Spleen (tissue), 11 donors: Measurements from ENCODE around the gene LDB1. TPM values are rescaled to one million over a fixed set of nuclear protein-coding genes. Genes with fewer than 3 reads are reported as not detected.

Experiments used
- DNase-seq: peaks from one replicate; pipeline ENCODE4 v3.0.0-alpha.2; 2020
- H3K27ac ChIP-seq, 8 donors: fragments of 200-600 bp; sonication (generic) in 7 of 8; 1 replicate in 4 of 8; 2 replicates in 4 of 8; pipeline versions ENCODE4 v1.5.0 to v1.8.0; 2016 to 2021; ENCODE audit warnings: inconsistent platforms in 4 of 8, mild to moderate bottlenecking in 4 of 8, moderate library complexity in 1 of 8
- H3K27me3 ChIP-seq, 7 donors: fragments of 200-600 bp; sonication (generic) in 6 of 7; replicated peaks in 1 of 7; 1 replicate in 4 of 7; 2 replicates in 3 of 7; pipeline versions ENCODE4 v1.5.0 to v1.8.0; 2016 to 2021; ENCODE audit warnings: inconsistent platforms in 3 of 7, mild to moderate bottlenecking in 1 of 7
- H3K36me3 ChIP-seq, 6 donors: fragments of 200-600 bp; sonication (generic) in 5 of 6; 1 replicate in 4 of 6; 2 replicates in 2 of 6; pipeline versions ENCODE4 v1.5.0 to v1.8.0; 2016 to 2021; ENCODE audit warnings: inconsistent platforms in 2 of 6
- H3K4me1 ChIP-seq, 6 donors: fragments of 200-600 bp; sonication (generic) in 5 of 6; 1 replicate in 3 of 6; 2 replicates in 3 of 6; pipeline versions ENCODE4 v1.5.0 to v1.8.0; 2016 to 2021; ENCODE audit warnings: inconsistent platforms in 3 of 6
- H3K4me3 ChIP-seq, 8 donors: fragments of 200-600 bp; sonication (generic) in 7 of 8; 1 replicate in 4 of 8; 2 replicates in 4 of 8; pipeline versions ENCODE4 v1.5.0 to v1.8.0; 2016 to 2021; ENCODE audit warnings: inconsistent platforms in 4 of 8, mild to moderate bottlenecking in 4 of 8, moderate library complexity in 2 of 8
- H3K9me3 ChIP-seq, 8 donors: fragments of 200-600 bp; sonication (generic) in 7 of 8; 1 replicate in 4 of 8; 2 replicates in 4 of 8; pipeline versions ENCODE4 v1.5.0 to v1.8.0; 2016 to 2021; ENCODE audit warnings: inconsistent platforms in 4 of 8
- POLR2A ChIP-seq, 3 donors: fragments of 450-650 bp; IDR thresholded peaks; one replicate each; pipeline ENCODE4 v1.5.1; 2017; ENCODE audit warnings: antibody characterized with exemption in 3 of 3, mild to moderate bottlenecking in 1 of 3
- POLR2AphosphoS5 ChIP-seq, 3 donors: sonication (generic); formaldehyde crosslinking; IDR thresholded peaks; one replicate each; pipeline ENCODE4 v1.5.1; 2017; ENCODE audit warnings: antibody characterized with exemption in 3 of 3
- WGBS, 5 donors: extraction: QIAGEN DNeasy Blood & Tissue Kit in 3 of 5; methylation state at CpG; one replicate each; pipeline versions ENCODE4 v1.1.5 to v1.1.7; 2013 to 2018; 5-methylcytosine and 5-hydroxymethylcytosine counted together
- intact Hi-C: fragments of 100-400 bp; cut with DNase I; formaldehyde crosslinking; loops from one replicate; pipeline ENCODE4 v1.15.0; 2023; ENCODE audit warnings: low total_unique reads
- polyA plus RNA-seq, 3 donors: library from polyadenylated mRNA; stranded (reverse); fragments of 200-250 nt; gene quantifications; one replicate each; pipeline ENCODE4 v1.2.1, GENCODE V29; 2013
- total RNA-seq, 7 donors: library from RNA; depleted of rRNA in 3 of 7; stranded (reverse); fragments of >200 nt in 3 of 7; fragmentation: NEBNext Ultra II Directional in 4 of 7; extraction: Animal tissue kit (Norgen Biotek cat#: 25700) in 4 of 7; gene quantifications; one replicate each; pipeline versions ENCODE4 v1.1.0 to v1.2.1, GENCODE V29; 2016 to 2021
- TF ChIP-seq, protein P1 (sequence below), 11 experiments: fragments of 200-600 bp in 7 of 11; fragments of 450-650 bp in 4 of 11; sonication (generic) in 4 of 11; IDR thresholded peaks in 8 of 11; conservative IDR thresholded peaks in 3 of 11; 1 replicate in 7 of 11; 2 replicates in 4 of 11; pipeline versions ENCODE4 v1.4.0 to v1.8.0; 2016 to 2021; ENCODE audit warnings: antibody characterized with exemption in 11 of 11, inconsistent platforms in 4 of 11, mild to moderate bottlenecking in 1 of 11
- donor health status: healthy with polysubstance abuse.
- donor health status: DM: no; HTN: no; CAD: no; lungs with moderate emphysema.
- donor health status: DM: no; HTN: no; CAD: no.
- donor health status: Bipolar disorder and iron deficiency.
- donor health status: healthy.
- donor health status: DM: no; HTN: no; CAD: no.
- donor health status: DM: yes; HTN: yes; CAD: no.

The LDB1 gene
- total and polyA plus RNA-seq, 10 donors, result 22.5 to 89.9 (median 65.1) TPM

DNA sequence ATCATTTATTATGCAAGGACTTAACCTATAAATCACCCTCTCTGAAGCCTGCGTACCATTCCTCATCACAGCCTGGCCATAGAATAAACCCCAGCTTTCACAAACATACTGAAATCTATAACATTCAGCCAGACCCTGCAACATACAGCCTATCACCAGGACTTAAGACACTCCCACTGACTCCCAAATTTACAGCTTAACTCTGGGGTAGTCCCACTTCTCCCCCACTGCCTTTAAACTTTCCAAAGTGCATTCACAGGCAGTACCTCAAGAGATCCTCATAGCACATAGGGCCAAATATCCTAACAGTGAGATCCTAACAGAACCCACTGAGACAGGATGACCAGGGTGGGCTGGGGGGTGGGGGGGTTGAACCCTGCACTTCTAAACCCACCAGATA, 3.5 kb downstream of the LDB1 start:
- peaks cover 0 to 3% (median 1%) of the 10 kb centered on the region in 6 donors for H3K36me3 ChIP-seq
- peak overlapping the region in 2 of 8 donors; percentile 89 to 97 for H3K4me3 ChIP-seq
- peaks cover 55 to 91% (median 81%) of the 10 kb centered on the region in 6 donors for H3K4me1 ChIP-seq
- DNase-seq, result no peak
- TF ChIP-seq POLR2A (IDR thresholded peaks at IDR 0.05), result no peak
- 77 to 88% (median 82%) methylated on average over 1 of the region's 1 CpG for WGBS, 5 donors
- H3K27me3 ChIP-seq, result no peaks in the 10 kb centered on the region
- intact Hi-C loops, result loop anchor here (10.0 kb wide), 1 partner anchor 52 kb away; the partner anchor contains the start of gene HPS6
- H3K27ac ChIP-seq, result peak overlapping the region; percentile 92 to 99 (median 96)
- H3K9me3 ChIP-seq, result no peaks in the 10 kb centered on the region

DNA sequence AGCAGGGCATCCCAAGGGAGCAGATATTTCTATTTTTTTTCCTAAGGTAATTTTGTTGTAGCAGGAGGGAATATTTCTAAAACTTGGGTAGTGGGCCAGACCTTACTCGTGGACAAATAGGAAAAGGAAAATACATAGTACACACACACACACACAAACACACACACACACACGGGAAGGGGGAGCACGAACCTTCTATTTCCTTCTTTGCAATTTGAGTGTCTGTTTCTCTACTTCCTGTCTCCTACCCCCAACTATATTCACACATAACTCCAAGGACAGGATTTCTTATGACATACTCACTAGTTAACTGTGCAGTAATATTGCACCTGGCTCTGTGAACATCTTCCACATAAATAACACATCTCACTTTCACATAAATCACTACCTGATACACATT, 4.4 kb downstream of the LDB1 start:
- peak overlapping the region; percentile 55 to 99 (median 96) for H3K27ac ChIP-seq
- intact Hi-C loops, result loop anchor here (10.0 kb wide), 1 partner anchor 51 kb away; the partner anchor contains the start of gene HPS6
- H3K27me3 ChIP-seq, result no peaks in the 10 kb centered on the region
- H3K9me3 ChIP-seq, result no peaks in the 10 kb centered on the region
- no peak for DNase-seq
- H3K4me1 ChIP-seq, result peaks cover 55 to 88% (median 72%) of the 10 kb centered on the region in 6 donors
- 0 to 1% (median 0%) methylated on average over 3 of the region's 3 CpGs for WGBS, 5 donors
- H3K4me3 ChIP-seq, result peak overlapping the region in 6 of 8 donors; percentile 60 to 97 (median 77)
- H3K36me3 ChIP-seq, result peaks cover 0 to 12% (median 9%) of the 10 kb centered on the region in 6 donors
- no peak for TF ChIP-seq POLR2AphosphoS5 (IDR thresholded peaks at IDR 0.05)
- TF ChIP-seq, protein P1, sequence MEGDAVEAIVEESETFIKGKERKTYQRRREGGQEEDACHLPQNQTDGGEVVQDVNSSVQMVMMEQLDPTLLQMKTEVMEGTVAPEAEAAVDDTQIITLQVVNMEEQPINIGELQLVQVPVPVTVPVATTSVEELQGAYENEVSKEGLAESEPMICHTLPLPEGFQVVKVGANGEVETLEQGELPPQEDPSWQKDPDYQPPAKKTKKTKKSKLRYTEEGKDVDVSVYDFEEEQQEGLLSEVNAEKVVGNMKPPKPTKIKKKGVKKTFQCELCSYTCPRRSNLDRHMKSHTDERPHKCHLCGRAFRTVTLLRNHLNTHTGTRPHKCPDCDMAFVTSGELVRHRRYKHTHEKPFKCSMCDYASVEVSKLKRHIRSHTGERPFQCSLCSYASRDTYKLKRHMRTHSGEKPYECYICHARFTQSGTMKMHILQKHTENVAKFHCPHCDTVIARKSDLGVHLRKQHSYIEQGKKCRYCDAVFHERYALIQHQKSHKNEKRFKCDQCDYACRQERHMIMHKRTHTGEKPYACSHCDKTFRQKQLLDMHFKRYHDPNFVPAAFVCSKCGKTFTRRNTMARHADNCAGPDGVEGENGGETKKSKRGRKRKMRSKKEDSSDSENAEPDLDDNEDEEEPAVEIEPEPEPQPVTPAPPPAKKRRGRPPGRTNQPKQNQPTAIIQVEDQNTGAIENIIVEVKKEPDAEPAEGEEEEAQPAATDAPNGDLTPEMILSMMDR (IDR thresholded peaks at IDR 0.05 in 8 of 11, conservative IDR thresholded peaks at IDR 0.05 in 3 of 11), result no peak
- TF ChIP-seq POLR2A (IDR thresholded peaks at IDR 0.05), result no peak

DNA sequence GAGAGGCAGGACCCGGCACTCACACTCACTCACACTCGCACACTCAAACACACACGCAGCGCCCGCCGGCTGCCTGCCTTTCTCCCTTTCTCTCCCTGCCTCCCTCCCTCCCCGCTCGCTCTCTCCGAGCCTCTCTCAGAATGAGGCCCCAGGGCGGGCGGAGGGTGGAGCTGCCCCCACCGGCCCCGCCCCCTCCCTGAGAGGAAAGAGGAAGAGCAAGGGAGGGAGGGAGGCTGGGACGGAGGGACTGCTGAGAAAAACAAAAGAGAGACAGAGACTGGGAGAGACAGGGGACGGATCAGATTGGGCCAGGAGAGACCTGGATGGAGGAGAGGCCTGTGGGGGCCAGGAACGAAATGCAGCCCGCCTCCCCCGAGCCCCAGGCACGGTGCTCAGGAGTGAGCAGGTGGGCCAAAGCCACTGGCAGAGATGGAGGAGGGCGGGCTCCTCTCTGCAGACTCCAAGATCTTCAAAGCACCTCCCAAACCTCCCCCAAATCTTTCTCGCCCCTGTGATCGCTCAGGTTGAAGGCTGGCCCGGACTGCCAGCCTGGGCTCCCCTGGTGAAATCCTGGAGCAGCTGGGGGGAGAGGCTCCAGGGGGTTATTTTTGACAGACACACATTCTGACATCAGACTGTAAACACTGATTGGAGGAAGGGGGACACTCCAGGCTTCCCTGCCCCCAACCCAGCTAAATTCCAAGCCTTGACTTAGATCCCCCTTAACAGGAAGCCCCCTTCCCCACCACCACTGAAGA, 5.1 kb downstream of the LDB1 start:
- peaks cover 55 to 86% (median 71%) of the 10 kb centered on the region in 6 donors for H3K4me1 ChIP-seq
- intact Hi-C loops, result loop anchor here (10.0 kb wide), 1 partner anchor 50 kb away; the partner anchor contains the start of gene HPS6
- no peaks in the 10 kb centered on the region for H3K9me3 ChIP-seq
- H3K27ac ChIP-seq, result peak overlapping the region; percentile 55 to 99 (median 96)
- DNase-seq, result peak; percentile 98
- H3K36me3 ChIP-seq, result peaks cover 0 to 19% (median 17%) of the 10 kb centered on the region in 6 donors
- no peaks in the 10 kb centered on the region for H3K27me3 ChIP-seq
- TF ChIP-seq POLR2AphosphoS5 (IDR thresholded peaks at IDR 0.05) (peak; percentile 90 to 95 (median 93)), POLR2A (IDR thresholded peaks at IDR 0.05) (peak in 1 of 3 donors; percentile 34)
- TF ChIP-seq, protein P1 (IDR thresholded peaks at IDR 0.05 in 8 of 11, conservative IDR thresholded peaks at IDR 0.05 in 3 of 11), result peak in 1 of 11 experiments; percentile 19
- 1 to 2% (median 1%) methylated on average over 16 to 23 of the region's 23 CpGs for WGBS, 5 donors
- peak overlapping the region; percentile 59 to 97 (median 75) for H3K4me3 ChIP-seq

DNA sequence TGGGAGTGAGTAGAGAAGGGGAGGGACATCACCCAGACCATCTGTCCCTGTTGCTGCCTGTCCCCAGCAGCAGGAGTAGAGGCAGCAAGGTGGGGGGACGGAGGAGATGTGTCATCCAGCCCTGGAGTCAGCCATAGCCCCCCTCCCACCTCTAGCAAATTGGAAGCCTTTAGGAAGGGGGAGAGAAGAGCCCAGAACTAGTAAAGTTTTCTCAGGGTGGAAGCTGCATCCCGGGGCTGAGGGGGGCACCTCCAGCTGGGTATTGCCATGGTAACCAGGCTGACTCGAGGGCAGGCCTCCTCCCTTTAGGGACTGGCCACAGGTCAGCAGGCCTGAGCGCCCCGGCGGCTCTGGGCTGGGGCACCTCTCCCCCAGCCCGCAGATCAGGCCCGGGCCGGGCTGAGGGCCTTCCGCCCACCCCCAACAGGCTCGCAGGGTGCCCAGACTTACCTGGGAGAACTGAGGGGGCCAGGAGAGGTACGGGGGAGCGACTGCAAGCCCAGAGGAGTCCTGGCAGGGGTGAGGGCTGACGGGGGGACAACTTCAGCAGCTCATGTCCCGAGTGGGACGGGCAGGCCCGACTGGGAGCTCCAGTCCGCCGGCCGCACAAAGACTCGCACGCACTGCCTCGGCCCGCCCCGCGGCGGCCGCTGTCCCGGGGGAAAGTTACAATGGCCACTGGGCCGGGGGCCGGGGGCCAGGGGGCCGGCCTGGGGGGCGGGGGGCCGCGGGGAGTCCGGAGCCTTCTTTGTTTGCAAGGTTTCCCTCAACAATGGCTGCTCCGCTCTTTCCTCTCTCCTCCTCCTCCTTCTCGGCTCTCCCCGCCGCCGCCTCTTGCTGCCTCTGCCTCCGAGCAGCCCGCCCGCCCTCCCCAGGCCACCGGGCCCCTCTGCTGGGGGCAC, 6.0 kb downstream of the LDB1 start:
- Histone ChIP-seq H3K27me3 (no peaks in the 10 kb centered on the region), H3K4me3 (peak overlapping the region; percentile 59 to 97 (median 75)), H3K27ac (peak overlapping the region; percentile 55 to 99 (median 96)), H3K4me1 (peaks cover 55 to 79% (median 69%) of the 10 kb centered on the region in 6 donors), H3K9me3 (no peaks in the 10 kb centered on the region), H3K36me3 (peaks cover 0 to 27% (median 25%) of the 10 kb centered on the region in 6 donors)
- WGBS, 5 donors, result 1 to 3% (median 1%) methylated on average over 13 to 45 of the region's 45 CpGs
- TF ChIP-seq POLR2AphosphoS5 (IDR thresholded peaks at IDR 0.05) (peak in 1 of 3 donors; percentile 15), POLR2A (IDR thresholded peaks at IDR 0.05) (no peak)
- intact Hi-C loops, result loop anchor here (10.0 kb wide), 1 partner anchor 49 kb away; the partner anchor contains the start of gene HPS6
- peak; percentile 87 for DNase-seq
